CD4-positive, alpha-beta T cell (primary cell): ENCODE data around the gene SNRNP48. TPM values are rescaled to one million over a fixed set of nuclear protein-coding genes. Genes with fewer than 3 reads are reported as not detected.

Source experiments
- ATAC-seq: fragments of 200-7000 bp; cut with Tn5 transposase; one replicate; pipeline ENCODE4 v1.10.0; 2022; ENCODE audit warnings: mild to moderate bottlenecking; ENCODE audit not compliant: poor library complexity
- CTCF ChIA-PET: fragments of 350-600 bp; sonication (Branson Sonifier 250); formaldehyde crosslinking; loops from one replicate; lab custom pipeline; 2021; ENCODE audit warnings: antibody characterized with exemption, inconsistent platforms; lab: Charles Lee
- POLR2A ChIA-PET: fragments of 350-600 bp; sonication (Branson Sonifier 250); formaldehyde crosslinking; loops from one replicate; lab custom pipeline; 2021; ENCODE audit warnings: antibody characterized with exemption, inconsistent platforms; lab: Charles Lee
- DNase-seq, 14 experiments: peaks; one replicate each; pipeline ENCODE4 v3.0.0-alpha.2; 2013 to 2020; ENCODE audit warnings: mixed read lengths in 2 of 14
- H3K27ac ChIP-seq, 2 donors: one replicate each; pipeline versions ENCODE4 v1.5.1 to v1.7.0; 2013; ENCODE audit warnings: low read length in 2 of 2, low read depth in 1 of 2, mild to moderate bottlenecking in 1 of 2
- H3K27me3 ChIP-seq, 2 experiments: 1 replicate in 1 of 2; 2 replicates in 1 of 2; pipeline versions ENCODE4 v1.6.1 to v1.7.0; 2013; ENCODE audit warnings: low read length in 2 of 2, control low read depth in 1 of 2, mild to moderate bottlenecking in 1 of 2, moderate library complexity in 1 of 2; ENCODE audit not compliant: insufficient read depth in 2 of 2, control insufficient read depth in 1 of 2
- H3K36me3 ChIP-seq: one replicate; pipeline ENCODE4 v1.6.1; 2013; ENCODE audit warnings: low read length, control low read depth; ENCODE audit not compliant: insufficient read depth
- H3K4me1 ChIP-seq: one replicate; pipeline ENCODE4 v1.6.1; 2013; ENCODE audit warnings: low read length, control low read depth; ENCODE audit not compliant: insufficient read depth
- H3K4me3 ChIP-seq: one replicate; pipeline ENCODE4 v1.5.1; 2013; ENCODE audit warnings: mild to moderate bottlenecking, low read length, moderate library complexity
- H3K9me3 ChIP-seq, 2 experiments: 1 replicate in 1 of 2; 2 replicates in 1 of 2; pipeline versions ENCODE4 v1.6.1 to v1.7.0; 2013; ENCODE audit warnings: low read length in 2 of 2, mild to moderate bottlenecking in 2 of 2, control low read depth in 1 of 2, moderate library complexity in 1 of 2; ENCODE audit not compliant: control insufficient read depth in 1 of 2, insufficient read depth in 1 of 2
- H3K27ac Mint-ChIP-seq: one replicate; pipeline ENCODE4 v1.8.0; 2020; ENCODE audit warnings: mixed read lengths
- H3K27me3 Mint-ChIP-seq: one replicate; pipeline ENCODE4 v1.8.0; 2021; ENCODE audit warnings: mixed read lengths
- H3K36me3 Mint-ChIP-seq: one replicate; pipeline ENCODE4 v1.8.0; 2021; ENCODE audit warnings: low read depth, mixed read lengths
- H3K4me1 Mint-ChIP-seq: one replicate; pipeline ENCODE4 v1.8.0; 2021; ENCODE audit warnings: low read depth, mixed read lengths
- H3K4me3 Mint-ChIP-seq: one replicate; pipeline ENCODE4 v1.8.0; 2020; ENCODE audit warnings: mild to moderate bottlenecking, mixed read lengths
- H3K9me3 Mint-ChIP-seq: one replicate; pipeline ENCODE4 v1.8.0; 2020; ENCODE audit warnings: mixed read lengths
- intact Hi-C, 2 experiments: fragments of 100-400 bp; cut with DNase I in 1 of 2; cut with micrococcal nuclease in 1 of 2; formaldehyde crosslinking; loops; one replicate each; pipeline versions ENCODE4 v1.15.1 to v1.9.0; 2023 to 2025; cut with DNase I, micrococcal nuclease
- total RNA-seq, 174 experiments: library from RNA in 2 of 174; stranded (reverse) in 2 of 174; gene quantifications; one replicate each; pipeline ENCODE4 v1.2.3 and lab custom pipeline; 2021 to 2026
- TF ChIP-seq, protein P1 (sequence below): fragments of 200-600 bp; IDR thresholded peaks from one replicate; pipeline ENCODE4 v1.8.0; 2022; ENCODE audit warnings: antibody characterized with exemption, mild to moderate bottlenecking

Gene SNRNP48
- total RNA-seq, 2 experiments from 2014 or later: 12.1 to 13.4 TPM

DNA sequence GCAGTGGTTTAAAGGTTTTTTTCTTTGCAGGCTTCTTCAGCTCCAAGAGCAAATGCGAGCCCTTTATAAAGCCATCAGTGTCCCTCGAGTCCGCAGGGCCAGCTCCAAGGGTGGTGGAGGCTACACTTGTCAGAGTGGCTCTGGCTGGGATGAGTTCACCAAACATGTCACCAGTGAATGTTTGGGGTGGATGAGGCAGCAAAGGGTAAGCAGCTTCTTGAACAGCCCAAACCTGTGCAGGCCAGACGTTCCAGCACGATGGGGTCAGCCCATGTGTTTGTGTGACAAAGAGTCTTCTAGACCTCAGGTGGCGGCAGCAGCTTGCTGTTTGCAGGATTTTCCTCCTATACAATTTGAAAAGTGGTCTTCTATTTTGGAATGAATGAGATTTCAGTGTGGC lies 30.8 kb upstream of the SNRNP48 start:
- ChIA-PET CTCF (interaction anchor here (0.5 kb wide), 1 partner anchor 71 kb away, joined by 5 read pairs; no protein-coding TSS in a partner anchor), POLR2A (no interaction called here)
- Mint-ChIP-seq H3K27me3 (peaks cover 68% of the 10 kb centered on the region), H3K27ac (no peak overlapping the region), H3K36me3 (no peaks in the 10 kb centered on the region), H3K4me1 (no peaks in the 10 kb centered on the region), H3K4me3 (no peak overlapping the region), H3K9me3 (no peaks in the 10 kb centered on the region)
- H3K36me3 ChIP-seq: no peaks in the 10 kb centered on the region
- DNase-seq (no peak), ATAC-seq (no peak)
- H3K27me3 ChIP-seq: peaks cover 13 to 19% of the 10 kb centered on the region in 2 experiments
- no peaks in the 10 kb centered on the region for H3K4me1 ChIP-seq
- H3K9me3 ChIP-seq: no peaks in the 10 kb centered on the region
- intact Hi-C loops: no loop called here
- TF ChIP-seq, protein P1, sequence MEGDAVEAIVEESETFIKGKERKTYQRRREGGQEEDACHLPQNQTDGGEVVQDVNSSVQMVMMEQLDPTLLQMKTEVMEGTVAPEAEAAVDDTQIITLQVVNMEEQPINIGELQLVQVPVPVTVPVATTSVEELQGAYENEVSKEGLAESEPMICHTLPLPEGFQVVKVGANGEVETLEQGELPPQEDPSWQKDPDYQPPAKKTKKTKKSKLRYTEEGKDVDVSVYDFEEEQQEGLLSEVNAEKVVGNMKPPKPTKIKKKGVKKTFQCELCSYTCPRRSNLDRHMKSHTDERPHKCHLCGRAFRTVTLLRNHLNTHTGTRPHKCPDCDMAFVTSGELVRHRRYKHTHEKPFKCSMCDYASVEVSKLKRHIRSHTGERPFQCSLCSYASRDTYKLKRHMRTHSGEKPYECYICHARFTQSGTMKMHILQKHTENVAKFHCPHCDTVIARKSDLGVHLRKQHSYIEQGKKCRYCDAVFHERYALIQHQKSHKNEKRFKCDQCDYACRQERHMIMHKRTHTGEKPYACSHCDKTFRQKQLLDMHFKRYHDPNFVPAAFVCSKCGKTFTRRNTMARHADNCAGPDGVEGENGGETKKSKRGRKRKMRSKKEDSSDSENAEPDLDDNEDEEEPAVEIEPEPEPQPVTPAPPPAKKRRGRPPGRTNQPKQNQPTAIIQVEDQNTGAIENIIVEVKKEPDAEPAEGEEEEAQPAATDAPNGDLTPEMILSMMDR: no peak
- H3K27ac ChIP-seq: no peak overlapping the region
- H3K4me3 ChIP-seq: no peak overlapping the region

DNA sequence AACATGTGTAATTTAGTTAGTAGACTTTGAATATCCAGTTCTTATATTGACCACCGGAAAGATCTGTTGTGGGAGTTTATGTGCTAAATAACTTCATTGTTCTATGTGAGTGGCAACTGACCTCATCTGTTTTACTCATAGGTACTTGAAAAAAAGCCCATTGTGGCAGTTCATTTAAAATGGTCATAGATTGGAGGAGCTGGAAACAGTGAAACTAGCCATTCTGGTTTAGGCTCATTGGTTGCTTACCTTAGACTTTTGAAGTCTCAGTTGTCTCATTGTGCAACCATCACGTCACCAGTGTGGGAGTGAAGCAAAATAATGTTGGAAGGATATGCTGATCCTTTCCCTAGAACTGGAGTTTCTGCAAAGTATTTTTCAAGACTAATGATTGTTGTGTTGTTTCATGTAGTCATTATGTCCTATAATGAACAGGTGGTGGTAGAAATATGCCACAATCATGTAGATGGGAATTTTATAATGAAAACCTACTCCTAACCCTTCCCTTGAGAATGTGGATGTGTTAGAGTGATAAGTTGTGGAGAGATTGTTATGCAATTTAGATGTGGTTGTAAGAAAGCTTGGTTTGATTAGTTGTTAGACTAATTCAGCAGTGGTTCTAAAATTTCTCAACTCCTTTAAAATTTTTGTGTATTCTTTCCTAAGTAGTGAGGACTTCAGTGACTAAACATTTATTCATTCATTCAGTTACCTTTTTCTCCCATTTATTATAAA lies 30.2 kb upstream of the SNRNP48 start:
- TF ChIP-seq, protein P1: no peak
- Mint-ChIP-seq H3K9me3 (no peaks in the 10 kb centered on the region), H3K36me3 (no peaks in the 10 kb centered on the region), H3K27ac (no peak overlapping the region), H3K4me3 (no peak overlapping the region), H3K27me3 (peaks cover 69% of the 10 kb centered on the region), H3K4me1 (no peaks in the 10 kb centered on the region)
- H3K27ac ChIP-seq: no peak overlapping the region
- H3K4me1 ChIP-seq: no peaks in the 10 kb centered on the region
- no peak for DNase-seq
- ATAC-seq: no peak
- ChIA-PET POLR2A (no interaction called here), CTCF (interaction anchor here (0.5 to 0.6 kb wide), 2 partner anchors 72 to 883 kb away, joined by 3 to 5 read pairs; no protein-coding TSS in a partner anchor)
- H3K27me3 ChIP-seq: peaks cover 13 to 19% of the 10 kb centered on the region in 2 experiments
- intact Hi-C loops: no loop called here
- H3K4me3 ChIP-seq: no peak overlapping the region
- H3K36me3 ChIP-seq: no peaks in the 10 kb centered on the region
- no peaks in the 10 kb centered on the region for H3K9me3 ChIP-seq

DNA sequence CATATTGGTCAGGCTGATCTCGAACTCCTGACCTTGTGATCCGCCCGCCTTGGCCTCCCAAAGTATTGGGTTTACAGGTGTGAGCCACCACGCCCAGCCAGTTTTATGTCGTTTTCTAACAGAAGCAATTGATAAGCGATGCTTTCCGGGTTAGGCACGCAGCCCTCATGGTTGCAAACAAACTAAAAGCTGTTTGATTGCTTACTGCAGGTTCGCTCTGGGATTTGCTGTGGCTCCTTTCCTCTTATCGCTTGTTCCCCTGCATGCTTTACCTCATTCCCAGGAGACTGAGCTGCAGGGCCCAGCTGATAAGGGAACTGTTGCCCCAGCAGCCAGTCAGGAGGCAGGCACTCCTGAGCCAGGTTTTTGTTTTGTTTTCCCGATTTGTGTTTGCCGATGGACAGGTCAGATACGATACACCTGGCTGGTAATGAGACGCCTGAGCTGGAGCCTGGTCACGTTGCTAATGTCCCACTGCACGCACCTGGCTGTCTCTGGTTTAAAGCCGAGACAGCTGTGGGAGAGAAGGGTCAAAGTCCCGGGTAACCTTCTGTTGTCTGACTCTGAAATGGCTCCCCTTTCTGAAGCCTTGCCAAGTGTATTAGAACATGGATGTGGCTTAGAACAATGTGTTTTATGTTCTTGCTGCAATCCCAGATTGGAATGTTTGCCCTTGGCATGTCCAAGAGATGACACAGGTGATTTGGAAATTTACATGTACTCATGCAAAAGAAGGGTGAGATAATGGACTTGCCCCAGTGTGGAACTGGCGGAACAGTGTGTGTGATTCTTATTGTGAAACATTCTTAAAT lies 28.6 kb upstream of the SNRNP48 start:
- Histone ChIP-seq H3K4me1 (no peaks in the 10 kb centered on the region), H3K36me3 (no peaks in the 10 kb centered on the region), H3K27me3 (peaks cover 13 to 19% of the 10 kb centered on the region in 2 experiments), H3K9me3 (no peaks in the 10 kb centered on the region), H3K4me3 (no peak overlapping the region), H3K27ac (no peak overlapping the region)
- Mint-ChIP-seq H3K27ac (no peak overlapping the region), H3K9me3 (no peaks in the 10 kb centered on the region), H3K4me1 (no peaks in the 10 kb centered on the region), H3K27me3 (peaks cover 73% of the 10 kb centered on the region), H3K4me3 (no peak overlapping the region), H3K36me3 (no peaks in the 10 kb centered on the region)
- ChIA-PET CTCF (no interaction called here), POLR2A (no interaction called here)
- intact Hi-C loops: no loop called here
- TF ChIP-seq, protein P1: no peak
- ATAC-seq (no peak), DNase-seq (no peak)
